ENCODE data around the gene LTB4R.

Gene LTB4R, protein sequence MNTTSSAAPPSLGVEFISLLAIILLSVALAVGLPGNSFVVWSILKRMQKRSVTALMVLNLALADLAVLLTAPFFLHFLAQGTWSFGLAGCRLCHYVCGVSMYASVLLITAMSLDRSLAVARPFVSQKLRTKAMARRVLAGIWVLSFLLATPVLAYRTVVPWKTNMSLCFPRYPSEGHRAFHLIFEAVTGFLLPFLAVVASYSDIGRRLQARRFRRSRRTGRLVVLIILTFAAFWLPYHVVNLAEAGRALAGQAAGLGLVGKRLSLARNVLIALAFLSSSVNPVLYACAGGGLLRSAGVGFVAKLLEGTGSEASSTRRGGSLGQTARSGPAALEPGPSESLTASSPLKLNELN

DNA sequence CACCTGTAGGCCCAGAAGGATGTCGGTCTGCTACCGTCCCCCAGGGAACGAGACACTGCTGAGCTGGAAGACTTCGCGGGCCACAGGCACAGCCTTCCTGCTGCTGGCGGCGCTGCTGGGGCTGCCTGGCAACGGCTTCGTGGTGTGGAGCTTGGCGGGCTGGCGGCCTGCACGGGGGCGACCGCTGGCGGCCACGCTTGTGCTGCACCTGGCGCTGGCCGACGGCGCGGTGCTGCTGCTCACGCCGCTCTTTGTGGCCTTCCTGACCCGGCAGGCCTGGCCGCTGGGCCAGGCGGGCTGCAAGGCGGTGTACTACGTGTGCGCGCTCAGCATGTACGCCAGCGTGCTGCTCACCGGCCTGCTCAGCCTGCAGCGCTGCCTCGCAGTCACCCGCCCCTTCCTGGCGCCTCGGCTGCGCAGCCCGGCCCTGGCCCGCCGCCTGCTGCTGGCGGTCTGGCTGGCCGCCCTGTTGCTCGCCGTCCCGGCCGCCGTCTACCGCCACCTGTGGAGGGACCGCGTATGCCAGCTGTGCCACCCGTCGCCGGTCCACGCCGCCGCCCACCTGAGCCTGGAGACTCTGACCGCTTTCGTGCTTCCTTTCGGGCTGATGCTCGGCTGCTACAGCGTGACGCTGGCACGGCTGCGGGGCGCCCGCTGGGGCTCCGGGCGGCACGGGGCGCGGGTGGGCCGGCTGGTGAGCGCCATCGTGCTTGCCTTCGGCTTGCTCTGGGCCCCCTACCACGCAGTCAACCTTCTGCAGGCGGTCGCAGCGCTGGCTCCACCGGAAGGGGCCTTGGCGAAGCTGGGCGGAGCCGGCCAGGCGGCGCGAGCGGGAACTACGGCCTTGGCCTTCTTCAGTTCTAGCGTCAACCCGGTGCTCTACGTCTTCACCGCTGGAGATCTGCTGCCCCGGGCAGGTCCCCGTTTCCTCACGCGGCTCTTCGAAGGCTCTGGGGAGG is at the start of gene LTB4R:
Gene LTB4R, plus strand, starts transcription at position 857 of the 959 bp plus-strand sequence. CDS start 4,150 bp downstream, outside the sequence.
- no peak for DNase-seq

GRCh38 chr14:24261969-24262327 is 49.4 kb upstream of the LTB4R start:
- DNase-seq, result no peak

GRCh38 chr14:24262821-24263733 is 48.2 kb upstream of the LTB4R start, which contains the start of gene TGM1:
TGM1 (minus strand) TSS chr14:24263177; CDS start chr14:24262352, 825 bp downstream.
- no peak for DNase-seq

GRCh38 chr14:24263848-24264247 is 47.5 kb upstream of the LTB4R start:
- DNase-seq, result no peak

DNA sequence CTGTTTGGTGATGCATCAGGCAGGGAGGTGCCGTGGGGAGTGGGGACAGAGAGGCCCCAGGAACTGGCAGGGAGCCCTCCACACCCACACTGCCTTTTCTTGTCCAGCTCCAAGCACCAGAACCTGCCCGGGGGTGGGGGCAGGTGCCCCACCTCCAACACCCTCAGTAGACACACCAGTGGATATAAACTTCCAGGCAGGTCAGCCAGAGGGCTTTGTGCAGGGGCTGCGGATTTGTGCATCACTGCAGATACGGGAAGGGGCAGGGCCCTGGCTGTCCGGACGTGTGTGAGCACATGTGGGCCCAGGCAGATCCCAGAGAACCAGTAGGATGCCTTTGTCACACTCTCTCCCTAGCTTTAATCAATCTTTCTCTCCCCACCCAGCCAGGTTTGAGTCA is 47.0 kb upstream of the LTB4R start:
- DNase-seq, result no peak

GRCh38 chr14:24266344-24267244 is 44.7 kb upstream of the LTB4R start:
- DNase-seq, result no peak

- no peak for DNase-seq
These were observed 43.8 kb upstream of the LTB4R start for GRCh38 chr14:24267516-24267915.

- DNase-seq, result no peak
These were observed 43.1 kb upstream of the LTB4R start for GRCh38 chr14:24268225-24268624.

DNA sequence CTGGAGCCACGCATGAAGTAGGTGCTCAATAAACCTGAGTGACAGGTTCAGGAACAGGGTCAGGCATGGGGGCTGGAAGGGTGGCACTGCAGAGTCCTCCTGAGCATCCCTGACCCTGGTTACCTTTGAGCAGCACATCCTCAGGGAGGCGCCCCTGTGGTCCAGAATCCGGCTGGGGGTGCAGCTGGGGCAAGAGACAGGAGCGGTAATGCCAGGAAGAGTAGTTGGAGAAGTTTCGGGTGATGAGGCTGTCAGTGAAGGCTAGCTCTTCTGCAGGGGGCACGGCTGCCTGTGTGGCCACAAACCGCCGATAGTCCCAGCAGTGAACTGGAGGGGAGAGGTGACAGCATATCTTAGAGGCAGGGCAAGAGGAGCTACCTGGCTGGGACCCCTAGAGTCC is 41.9 kb upstream of the LTB4R start:
- no peak for DNase-seq

- no peak for DNase-seq
These were observed 41.3 kb upstream of the LTB4R start for GRCh38 chr14:24269910-24270536.

DNA sequence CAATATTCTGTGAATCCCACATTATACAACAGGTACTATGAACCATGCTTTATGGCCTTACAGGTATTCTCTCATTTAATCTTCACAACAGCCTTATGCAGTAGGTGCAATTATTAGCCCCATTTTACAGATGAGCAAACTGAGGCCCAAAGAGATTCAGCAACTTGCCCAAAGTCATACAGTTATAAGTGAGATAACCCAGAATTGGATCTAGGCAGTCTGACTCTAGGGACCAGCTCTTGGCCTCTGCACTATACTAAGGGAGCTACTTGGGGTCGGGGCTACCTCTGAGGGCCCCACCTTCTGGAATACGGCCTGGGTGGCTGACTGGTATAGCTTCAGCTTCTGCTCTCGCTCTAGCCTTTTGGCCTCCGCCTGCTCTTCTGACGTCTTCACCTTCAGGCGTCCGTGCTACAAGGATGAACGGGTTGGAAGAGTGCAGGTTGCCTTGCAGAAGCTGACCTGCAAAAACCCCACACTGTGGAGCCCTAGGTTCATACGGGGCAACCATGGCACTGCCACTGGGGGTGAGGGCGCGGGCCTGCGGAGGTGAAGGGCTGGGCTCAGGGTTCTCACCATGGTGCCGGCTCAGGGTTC is 40.7 kb upstream of the LTB4R start:
- DNase-seq, result no peak

DNA sequence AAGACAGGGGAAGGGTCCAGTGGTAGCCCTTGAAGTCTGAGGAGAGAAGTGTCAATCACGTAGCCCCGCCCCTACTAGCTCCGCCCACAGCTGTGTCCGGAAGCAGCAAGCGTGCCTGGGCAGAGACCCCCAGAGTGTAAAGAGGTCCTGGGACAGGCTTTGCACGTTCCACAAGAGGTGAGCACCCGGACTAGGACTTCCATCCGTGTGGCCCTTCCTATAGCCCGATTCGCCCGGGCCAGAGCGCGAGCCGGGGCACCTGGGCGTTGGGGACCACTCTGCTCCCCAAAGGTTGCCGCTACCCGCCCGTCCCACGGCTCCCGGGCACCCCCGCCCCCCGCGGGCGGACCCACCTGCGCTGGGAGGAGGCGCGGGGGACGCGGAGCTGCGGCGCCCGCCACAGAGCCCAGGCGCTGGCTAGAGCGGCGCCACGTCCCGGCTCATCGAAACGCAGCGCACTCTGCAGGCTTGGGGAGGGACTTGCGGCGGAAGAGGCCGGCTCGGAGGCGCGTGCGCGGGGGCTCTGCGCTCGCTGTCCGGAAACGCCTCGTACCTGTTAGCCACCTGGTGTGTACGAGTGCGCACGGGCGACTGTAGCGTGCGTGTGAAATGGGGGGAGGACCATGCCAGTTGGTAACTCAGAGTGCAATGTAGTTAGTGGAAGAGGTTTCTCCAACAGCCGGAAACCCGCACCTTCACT is 40.0 kb upstream of the LTB4R start, which contains the start of gene RABGGTA:
Gene RABGGTA, minus strand, starts transcription at position 464 of the 700 bp plus-strand sequence. CDS start 482 bp downstream, outside the sequence.
- DNase-seq, result peak; percentile 88

- no peak for DNase-seq
These were observed 39.5 kb upstream of the LTB4R start for GRCh38 chr14:24271834-24272263.

GRCh38 chr14:24272467-24272866 is 38.8 kb upstream of the LTB4R start:
- no peak for DNase-seq

DNA sequence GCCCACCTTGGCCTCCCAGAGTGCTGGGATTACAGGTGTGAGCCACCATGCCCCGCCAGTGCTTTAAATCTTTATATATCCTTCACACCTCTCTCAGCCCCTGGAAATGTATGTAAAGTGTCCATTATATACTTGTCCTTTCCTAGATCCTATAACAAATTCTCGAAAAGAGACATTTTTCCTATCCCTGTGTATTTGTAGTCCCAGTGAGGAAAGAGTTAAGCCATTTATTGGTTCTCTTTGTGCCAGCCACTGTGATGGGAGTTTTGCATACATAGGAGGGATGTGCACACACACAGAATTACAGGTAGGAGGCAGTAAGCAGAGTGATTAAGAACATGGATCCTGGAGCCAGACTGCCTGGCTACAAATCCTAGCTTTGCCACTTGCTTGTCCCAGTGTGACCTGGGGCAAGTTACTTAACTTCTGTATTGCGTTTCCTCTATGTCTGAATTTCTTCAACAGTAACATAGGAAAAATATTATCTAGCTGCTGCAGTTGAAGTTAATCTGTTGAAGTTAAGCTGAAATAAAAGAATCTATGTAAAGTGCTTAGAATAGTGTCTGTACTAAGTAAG is 37.8 kb upstream of the LTB4R start:
- DNase-seq, result no peak

- DNase-seq, result peak; percentile 44
These were observed 37.2 kb upstream of the LTB4R start for GRCh38 chr14:24274101-24274543.

DNA sequence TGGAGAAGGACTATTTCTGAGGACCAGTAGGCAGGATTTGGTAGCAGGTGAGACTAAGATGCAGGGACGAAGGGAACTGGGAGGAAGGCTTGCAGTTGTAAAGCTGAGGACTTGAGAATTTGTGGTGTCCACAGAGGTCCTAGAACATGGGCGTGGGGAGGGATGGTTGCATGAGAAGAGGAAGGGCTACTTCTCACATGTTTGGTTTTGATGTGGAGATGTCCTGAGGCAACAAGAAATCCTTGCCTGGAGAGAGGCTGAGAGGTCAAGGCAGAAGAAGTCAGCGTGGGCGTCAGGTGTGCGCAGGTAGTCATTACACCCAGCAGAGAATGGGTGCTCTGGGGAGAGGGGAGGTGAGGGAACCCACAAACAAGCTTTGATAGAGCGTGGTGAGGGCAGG is 34.2 kb upstream of the LTB4R start:
- DNase-seq, result no peak

GRCh38 chr14:24277606-24278321 is 33.5 kb upstream of the LTB4R start:
- DNase-seq, result no peak

DNA sequence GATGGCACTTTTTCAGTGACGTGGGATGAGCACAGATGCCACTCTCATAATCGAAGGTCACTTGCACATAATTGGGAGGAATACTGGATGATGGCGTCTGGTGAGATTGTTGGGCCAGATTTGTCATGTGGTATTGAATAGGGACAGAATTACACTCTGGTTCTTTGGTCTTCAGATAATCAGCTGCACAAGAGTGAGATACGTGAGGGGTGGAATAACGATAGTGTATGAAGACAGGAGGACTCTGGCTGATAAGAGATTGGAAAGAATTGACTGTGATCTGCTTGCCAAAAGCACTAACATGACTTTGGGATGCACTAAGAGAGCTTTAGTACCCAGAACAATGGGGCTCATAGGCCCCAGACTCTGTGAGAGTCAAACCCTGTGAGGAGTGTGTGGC is 32.9 kb upstream of the LTB4R start:
- DNase-seq, result no peak

Measured in NK-92 treated with Interleukin-12 subunit alpha and Interleukin-12 subunit beta, amount 100 ng/mL, for 24 hours (cell line).